ENCODE measurements around the gene CFAP97D2. TPM values are rescaled to one million over a fixed set of nuclear protein-coding genes. Genes with fewer than 3 reads are reported as not detected.
A peak's percentile ranks its signal among the peaks of the same experiment; 100 is the strongest.

The CFAP97D2 gene
- total RNA-seq, 3 donors from 2014 or later (not counting 1 experiment from before 2014, with no cell fraction given) = 0.45 to 7.7 TPM; not detected in 1

DNA sequence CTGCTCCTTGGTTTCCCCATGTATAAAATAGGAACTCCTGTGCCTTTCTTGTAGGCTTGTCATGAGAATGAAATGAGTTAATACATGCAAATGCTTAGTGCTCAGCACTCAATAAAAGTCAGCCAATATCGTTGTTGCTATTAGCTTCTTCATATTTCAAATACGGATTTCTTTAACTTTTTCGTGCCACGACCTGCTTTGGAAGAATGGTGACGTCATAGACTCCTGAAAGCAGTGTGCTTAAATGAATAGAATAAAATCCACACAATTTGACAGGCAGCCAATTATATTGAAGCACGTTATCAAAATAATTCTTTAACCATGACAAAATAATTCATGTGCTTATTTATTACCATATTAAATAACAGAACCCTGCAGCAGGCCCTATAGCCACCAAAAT lies 29.1 kb downstream of the CFAP97D2 start:
- Histone ChIP-seq H3K27me3 (ENCODE audit: control insufficient read depth, insufficient read depth, low read length) (no peaks in the 10 kb centered on the region), H3K9me3 (ENCODE audit: control insufficient read depth, insufficient read depth, low read length) (peaks cover 2% of the 10 kb centered on the region), H3K4me1 (ENCODE audit: control insufficient read depth, insufficient read depth, low read length) (peaks cover 4% of the 10 kb centered on the region), H3K36me3 (ENCODE audit: control insufficient read depth, insufficient read depth, low read length) (no peaks in the 10 kb centered on the region), H3K4me3 (ENCODE audit: low read length) (no peak overlapping the region), H3K27ac (ENCODE audit: low read length) (no peak overlapping the region)
- TF ChIP-seq, protein P1, sequence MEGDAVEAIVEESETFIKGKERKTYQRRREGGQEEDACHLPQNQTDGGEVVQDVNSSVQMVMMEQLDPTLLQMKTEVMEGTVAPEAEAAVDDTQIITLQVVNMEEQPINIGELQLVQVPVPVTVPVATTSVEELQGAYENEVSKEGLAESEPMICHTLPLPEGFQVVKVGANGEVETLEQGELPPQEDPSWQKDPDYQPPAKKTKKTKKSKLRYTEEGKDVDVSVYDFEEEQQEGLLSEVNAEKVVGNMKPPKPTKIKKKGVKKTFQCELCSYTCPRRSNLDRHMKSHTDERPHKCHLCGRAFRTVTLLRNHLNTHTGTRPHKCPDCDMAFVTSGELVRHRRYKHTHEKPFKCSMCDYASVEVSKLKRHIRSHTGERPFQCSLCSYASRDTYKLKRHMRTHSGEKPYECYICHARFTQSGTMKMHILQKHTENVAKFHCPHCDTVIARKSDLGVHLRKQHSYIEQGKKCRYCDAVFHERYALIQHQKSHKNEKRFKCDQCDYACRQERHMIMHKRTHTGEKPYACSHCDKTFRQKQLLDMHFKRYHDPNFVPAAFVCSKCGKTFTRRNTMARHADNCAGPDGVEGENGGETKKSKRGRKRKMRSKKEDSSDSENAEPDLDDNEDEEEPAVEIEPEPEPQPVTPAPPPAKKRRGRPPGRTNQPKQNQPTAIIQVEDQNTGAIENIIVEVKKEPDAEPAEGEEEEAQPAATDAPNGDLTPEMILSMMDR (IDR thresholded peaks at IDR 0.05) = no peak
- Mint-ChIP-seq H3K27ac (no peak overlapping the region), H3K27me3 (ENCODE audit: low read depth in 2 of 2) (peaks cover 9 to 12% of the 10 kb centered on the region in 2 donors), H3K4me3 (no peak overlapping the region), H3K4me1 (peaks cover 19 to 39% of the 10 kb centered on the region in 2 donors), H3K9me3 (no peaks in the 10 kb centered on the region), H3K36me3 (no peaks in the 10 kb centered on the region)
- DNase-seq (no peak), ATAC-seq (no peak)
- intact Hi-C loops (cut with micrococcal nuclease) = no loop called here
- 86% methylated on average over 5 of the region's 6 CpGs for WGBS (ENCODE audit: insufficient coverage)

DNA sequence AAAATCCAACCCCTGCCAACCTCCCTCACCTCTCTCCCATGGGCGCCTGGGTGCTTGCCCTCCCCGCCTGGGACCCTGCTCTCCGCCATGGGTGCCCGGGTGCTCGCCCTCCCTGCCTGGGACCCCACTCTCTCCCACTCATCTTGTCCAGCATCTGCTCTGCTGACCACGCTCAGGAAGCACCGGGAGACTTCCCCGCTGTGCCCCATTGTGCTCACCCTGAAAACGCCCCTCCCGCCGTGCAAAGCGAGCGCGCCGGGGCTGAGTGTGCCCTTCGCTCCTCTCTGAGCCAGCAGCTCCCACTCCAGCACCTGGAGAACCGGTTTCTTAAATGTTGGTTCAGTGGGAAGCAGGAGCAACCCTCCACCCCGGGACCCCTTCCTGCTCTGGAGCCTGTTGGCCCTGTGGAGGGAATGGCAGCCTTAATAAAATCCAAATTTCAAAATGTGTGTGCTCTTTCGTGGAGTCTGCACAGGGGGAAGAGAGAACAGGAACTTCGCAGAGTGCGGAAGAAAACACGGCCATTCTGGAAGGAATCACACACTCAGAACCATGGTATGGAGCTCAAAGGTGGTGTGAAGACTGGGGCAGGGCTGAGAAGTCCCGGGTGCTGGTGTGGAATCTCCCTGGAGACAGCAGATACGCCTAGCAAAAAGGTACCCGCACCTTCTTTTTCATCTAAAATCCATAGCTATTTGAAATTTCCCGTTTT lies 32.5 kb downstream of the CFAP97D2 start:
- no peaks in the 10 kb centered on the region for H3K36me3 Mint-ChIP-seq
- TF ChIP-seq, protein P1 (IDR thresholded peaks at IDR 0.05) = no peak
- WGBS (ENCODE audit: insufficient coverage) = 77% methylated on average over 26 of the region's 26 CpGs
- no peaks in the 10 kb centered on the region for H3K36me3 ChIP-seq (ENCODE audit: control insufficient read depth, insufficient read depth, low read length)
- H3K27me3 ChIP-seq (ENCODE audit: control insufficient read depth, insufficient read depth, low read length) = no peaks in the 10 kb centered on the region
- ATAC-seq (peak in 2 of 3 donors; percentile 17 to 31), DNase-seq (no peak)
- H3K9me3 Mint-ChIP-seq = no peaks in the 10 kb centered on the region
- no peak overlapping the region for H3K27ac Mint-ChIP-seq
- H3K27ac ChIP-seq (ENCODE audit: low read length) = no peak overlapping the region
- peaks cover 9 to 12% of the 10 kb centered on the region in 2 donors for H3K27me3 Mint-ChIP-seq (ENCODE audit: low read depth in 2 of 2)
- H3K9me3 ChIP-seq (ENCODE audit: control insufficient read depth, insufficient read depth, low read length) = peaks cover 2% of the 10 kb centered on the region
- H3K4me3 ChIP-seq (ENCODE audit: low read length) = no peak overlapping the region
- no peaks in the 10 kb centered on the region for H3K4me1 ChIP-seq (ENCODE audit: control insufficient read depth, insufficient read depth, low read length)
- H3K4me3 Mint-ChIP-seq = no peak overlapping the region
- peaks cover 0 to 26% of the 10 kb centered on the region in 2 donors for H3K4me1 Mint-ChIP-seq
- intact Hi-C loops (cut with micrococcal nuclease) = no loop called here

DNA sequence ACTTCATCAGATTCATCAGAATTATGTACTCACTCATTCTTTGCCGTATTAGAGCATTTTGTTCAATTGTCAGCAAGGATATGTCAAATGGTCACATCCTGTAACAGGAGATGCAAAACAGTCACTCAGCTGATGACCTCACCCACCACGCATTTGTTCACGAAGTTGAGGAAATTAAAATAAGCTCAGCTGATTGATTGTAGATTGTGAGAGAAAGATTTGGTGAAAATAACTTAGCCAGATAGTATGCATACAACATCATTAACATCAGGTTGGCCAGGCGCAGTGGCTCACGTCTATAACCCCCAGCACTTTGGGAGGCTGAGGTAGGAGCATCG lies 33.1 kb downstream of the CFAP97D2 start:
- H3K4me3 Mint-ChIP-seq = no peak overlapping the region
- no peaks in the 10 kb centered on the region for H3K27me3 ChIP-seq (ENCODE audit: control insufficient read depth, insufficient read depth, low read length)
- TF ChIP-seq, protein P1 (IDR thresholded peaks at IDR 0.05) = no peak
- no peaks in the 10 kb centered on the region for H3K9me3 Mint-ChIP-seq
- DNase-seq = no peak
- ATAC-seq = peak in 2 of 3 donors; percentile 14 to 38
- no peak overlapping the region for H3K4me3 ChIP-seq (ENCODE audit: low read length)
- H3K4me1 ChIP-seq (ENCODE audit: control insufficient read depth, insufficient read depth, low read length) = no peaks in the 10 kb centered on the region
- H3K9me3 ChIP-seq (ENCODE audit: control insufficient read depth, insufficient read depth, low read length) = peaks cover 2% of the 10 kb centered on the region
- peaks cover 9 to 12% of the 10 kb centered on the region in 2 donors for H3K27me3 Mint-ChIP-seq (ENCODE audit: low read depth in 2 of 2)
- no peaks in the 10 kb centered on the region for H3K36me3 Mint-ChIP-seq
- H3K27ac Mint-ChIP-seq = no peak overlapping the region
- 89% methylated on average over 6 of the region's 6 CpGs for WGBS (ENCODE audit: insufficient coverage)
- peaks cover 0 to 26% of the 10 kb centered on the region in 2 donors for H3K4me1 Mint-ChIP-seq
- H3K36me3 ChIP-seq (ENCODE audit: control insufficient read depth, insufficient read depth, low read length) = no peaks in the 10 kb centered on the region
- no peak overlapping the region for H3K27ac ChIP-seq (ENCODE audit: low read length)
- intact Hi-C loops (cut with micrococcal nuclease) = no loop called here

DNA sequence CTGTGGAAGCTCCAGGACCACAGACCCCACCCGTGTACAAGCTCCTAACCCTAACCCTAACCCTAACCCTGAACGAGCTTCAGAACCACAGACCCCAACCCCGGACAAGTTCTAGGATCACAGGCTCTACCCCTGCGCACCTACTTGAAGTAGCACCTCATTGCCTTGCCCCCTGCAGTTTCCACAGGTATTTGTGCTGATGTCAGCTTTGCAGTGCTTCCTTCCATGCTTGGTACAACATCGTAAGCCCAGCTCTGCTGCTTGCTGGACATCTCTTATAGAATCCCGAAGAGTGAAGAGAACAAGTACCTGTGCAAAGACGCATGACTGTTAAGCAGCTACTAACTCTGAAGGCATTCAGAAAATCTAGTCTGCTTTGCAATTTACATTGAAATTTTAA lies 34.9 kb downstream of the CFAP97D2 start:
- no peak for DNase-seq
- no peaks in the 10 kb centered on the region for H3K36me3 Mint-ChIP-seq
- H3K27me3 Mint-ChIP-seq (ENCODE audit: low read depth in 2 of 2) = peaks cover 9 to 12% of the 10 kb centered on the region in 2 donors
- H3K9me3 ChIP-seq (ENCODE audit: control insufficient read depth, insufficient read depth, low read length) = no peaks in the 10 kb centered on the region
- H3K4me1 ChIP-seq (ENCODE audit: control insufficient read depth, insufficient read depth, low read length) = no peaks in the 10 kb centered on the region
- H3K27ac ChIP-seq (ENCODE audit: low read length) = no peak overlapping the region
- no peak overlapping the region for H3K4me3 Mint-ChIP-seq
- H3K9me3 Mint-ChIP-seq = no peaks in the 10 kb centered on the region
- no peak overlapping the region for H3K27ac Mint-ChIP-seq
- H3K36me3 ChIP-seq (ENCODE audit: control insufficient read depth, insufficient read depth, low read length) = no peaks in the 10 kb centered on the region
- no peaks in the 10 kb centered on the region for H3K27me3 ChIP-seq (ENCODE audit: control insufficient read depth, insufficient read depth, low read length)
- intact Hi-C loops (cut with micrococcal nuclease) = no loop called here
- peaks cover under 1 to 18% of the 10 kb centered on the region in 2 donors for H3K4me1 Mint-ChIP-seq
- no peak for ATAC-seq
- TF ChIP-seq, protein P1 (IDR thresholded peaks at IDR 0.05) = no peak
- WGBS (ENCODE audit: insufficient coverage) = 92% methylated on average over 7 of the region's 7 CpGs
- H3K4me3 ChIP-seq (ENCODE audit: low read length) = no peak overlapping the region

Data from natural killer cell (primary cell).